ENCODE data around the gene DMRTB1.

The DMRTB1 gene

DNA sequence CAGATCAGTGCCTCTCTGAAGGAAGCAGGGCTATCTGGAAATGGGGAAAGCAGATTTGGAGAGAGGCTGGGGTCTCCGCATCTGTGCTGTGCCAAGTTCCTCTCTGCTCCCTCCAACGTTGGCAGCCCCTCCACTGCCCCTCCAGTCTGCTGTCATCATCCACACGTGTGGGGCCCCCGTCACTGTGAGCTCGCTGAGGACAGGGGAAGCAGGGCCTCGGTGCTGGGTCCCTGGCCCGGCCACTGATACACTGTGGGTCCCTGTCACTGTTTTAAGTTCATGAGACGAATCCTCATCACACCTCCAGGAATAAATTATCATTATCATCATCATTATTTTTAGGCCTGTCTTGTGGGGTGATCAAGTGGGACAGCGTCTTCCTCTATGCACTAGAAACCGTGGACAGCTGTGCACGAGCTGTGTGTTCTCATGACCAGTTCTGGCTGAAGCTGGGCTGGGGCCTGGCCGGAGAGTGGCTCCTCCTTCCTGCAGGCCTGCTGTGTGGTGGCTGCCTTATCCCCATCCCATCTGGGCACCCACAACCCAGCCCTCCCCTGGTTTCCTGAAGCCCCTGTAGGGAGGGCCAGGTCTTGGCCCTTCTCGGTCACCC lies 52.2 kb downstream of the DMRTB1 start:
- DNase-seq: no peak

DNA sequence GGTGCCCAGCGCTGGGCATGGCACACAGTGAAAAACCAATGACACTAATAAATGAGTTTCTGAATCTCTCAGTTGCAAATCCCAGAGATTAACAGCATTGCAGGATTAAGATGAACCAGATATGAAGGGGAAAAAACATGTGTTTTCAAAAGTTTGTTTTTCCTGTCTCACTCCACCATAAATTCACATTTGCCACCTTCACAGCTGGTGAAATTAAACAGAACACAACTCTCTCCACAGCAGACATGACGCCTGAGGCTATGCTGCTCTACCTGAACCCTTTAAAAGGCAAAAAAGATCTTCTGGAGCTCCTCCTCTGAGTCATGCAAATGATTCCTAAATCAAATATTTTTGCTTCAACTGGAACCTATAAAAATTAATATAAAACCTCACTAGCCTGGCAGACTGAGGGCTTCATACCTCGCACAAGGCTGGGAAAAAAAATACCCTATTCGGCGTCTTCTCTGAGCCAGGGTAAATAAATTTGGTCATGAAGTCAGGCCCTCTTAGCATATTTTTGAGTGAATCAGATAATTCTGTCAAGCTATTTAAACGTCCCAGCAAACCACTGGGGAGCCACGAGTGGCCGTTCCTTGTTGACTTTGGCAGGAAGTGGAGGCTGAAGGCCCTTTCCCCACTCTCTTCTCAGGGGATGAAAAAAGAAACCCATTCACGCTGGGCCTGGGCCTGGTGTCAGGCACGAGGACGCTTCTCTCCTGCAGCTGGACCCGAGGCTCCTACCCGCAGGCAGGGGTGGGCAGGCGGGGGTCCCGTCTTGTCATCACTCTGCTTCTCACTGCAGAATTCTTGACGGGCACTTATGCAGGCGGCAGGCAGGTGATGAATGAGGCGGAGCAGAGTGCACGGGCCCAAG lies 53.0 kb downstream of the DMRTB1 start:
- DNase-seq: no peak

DNA sequence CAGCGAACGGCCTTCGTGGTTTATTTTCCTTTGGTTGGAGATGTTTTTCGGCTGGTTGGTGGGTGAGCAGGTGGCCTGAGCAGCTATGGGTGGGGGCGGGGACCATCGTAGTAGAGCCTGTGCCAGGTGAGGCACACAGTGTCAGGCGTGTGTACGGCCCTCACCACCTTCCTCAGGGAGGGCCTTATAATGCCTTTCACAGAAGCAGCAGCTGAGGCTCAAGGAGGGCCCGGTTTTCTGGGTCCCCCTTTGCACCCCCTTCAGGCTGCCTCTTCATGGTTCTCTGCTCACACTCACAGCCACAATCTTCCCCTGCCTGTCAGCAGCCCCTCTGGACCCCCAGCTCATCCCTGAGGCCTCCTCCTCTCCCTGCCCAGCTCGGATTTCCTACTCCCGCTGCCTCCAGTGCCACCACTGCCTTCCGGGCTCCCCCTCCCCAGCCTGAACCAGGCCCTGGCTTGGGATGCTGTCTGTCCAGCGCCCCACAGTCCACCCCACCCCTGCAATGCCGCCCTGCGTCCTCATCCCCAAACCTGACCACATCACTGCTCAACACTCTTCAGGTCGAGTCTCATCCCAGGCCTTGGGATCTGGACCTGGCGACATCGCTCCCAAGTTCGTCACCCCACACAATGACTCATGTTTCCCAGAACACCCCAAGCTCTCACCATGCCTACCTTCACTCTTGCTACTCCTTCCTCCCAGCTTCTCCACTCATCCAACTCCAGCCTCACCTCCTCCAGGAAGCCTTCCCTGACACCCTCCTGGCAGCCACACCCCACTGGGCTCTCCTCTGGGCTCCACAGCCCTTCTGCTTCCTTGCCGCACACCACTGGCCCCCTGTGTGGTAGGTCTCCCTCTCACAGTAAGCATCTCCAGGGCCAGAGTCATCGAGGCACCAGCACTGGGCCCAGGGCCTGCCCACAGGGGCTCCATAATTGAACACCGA lies 53.9 kb downstream of the DMRTB1 start:
- DNase-seq: no peak

DNA sequence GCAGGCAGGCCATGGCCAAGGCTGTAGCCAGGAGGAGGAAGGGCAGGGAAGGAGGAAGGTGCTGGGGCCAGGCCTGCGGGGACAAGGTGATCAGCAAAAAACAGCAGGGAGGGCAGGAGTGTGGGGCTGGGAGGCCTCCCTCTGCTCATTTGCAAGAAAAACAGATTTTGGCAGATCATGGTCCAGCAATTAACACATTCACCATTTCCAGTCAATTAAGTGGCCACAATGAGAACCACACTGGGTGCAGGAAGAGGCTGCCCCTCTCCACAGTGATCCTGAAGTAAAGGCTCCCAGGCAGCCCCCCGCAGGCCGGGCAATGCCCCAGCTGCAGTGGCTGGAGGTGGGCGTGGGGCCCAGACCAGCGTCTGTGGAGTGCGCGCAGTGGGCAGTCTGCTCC lies 54.6 kb downstream of the DMRTB1 start:
- no peak for DNase-seq

DNA sequence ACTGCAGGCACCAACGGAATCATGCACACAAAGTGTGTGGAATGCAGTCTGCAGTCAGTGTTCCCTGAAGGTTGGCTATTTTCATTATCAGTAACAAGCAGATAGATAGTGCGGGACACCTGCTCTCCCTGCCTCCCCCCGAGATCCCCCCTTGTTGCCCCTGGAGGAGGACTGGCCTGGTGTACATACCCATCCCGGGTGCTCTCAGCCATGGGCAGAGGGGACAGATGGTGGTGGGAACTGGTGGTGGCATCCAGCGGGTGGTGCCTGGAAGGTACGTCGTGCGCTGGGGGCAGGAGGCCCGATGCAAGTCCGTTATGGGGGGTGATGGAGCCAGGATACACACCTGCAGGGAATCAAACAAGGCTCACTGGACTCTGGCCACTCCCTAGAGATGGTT lies 55.2 kb downstream of the DMRTB1 start:
- DNase-seq: no peak

DNA sequence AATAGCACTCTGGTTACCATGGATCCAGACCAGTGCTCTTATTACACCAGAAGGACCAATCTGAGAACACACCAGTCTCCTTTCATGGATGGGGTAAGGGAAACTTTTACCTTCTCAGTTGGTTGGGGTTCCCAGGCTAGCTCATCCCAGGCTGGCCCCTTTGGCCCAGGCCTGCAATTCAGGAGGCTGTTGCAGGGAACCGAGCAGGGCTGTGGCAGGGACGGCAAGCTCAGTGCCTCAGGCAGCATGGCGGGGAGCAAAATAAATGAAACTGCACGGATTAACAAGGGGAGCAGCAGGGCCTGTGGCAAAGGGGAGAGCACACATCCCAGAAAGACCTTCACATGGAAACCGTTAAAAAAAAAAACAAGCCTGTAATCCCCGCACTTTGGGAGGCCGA lies 57.0 kb downstream of the DMRTB1 start:
- no peak for DNase-seq

Measured in RPMI8226 (cell line).